ENCODE data around the gene MGA. TPM values are rescaled to one million over a fixed set of nuclear protein-coding genes. Genes with fewer than 3 reads are reported as not detected.

The MGA gene
- total RNA-seq, 1 donor from 2014 or later = 32.6 TPM

GRCh38 chr15:41798607-41799487 is 138.6 kb downstream of the MGA start:
- Histone ChIP-seq H4K20me1 (ENCODE audit: insufficient read depth, low read length) (peaks cover 36% of the 10 kb centered on the region), H3K9ac (ENCODE audit: low read length) (no peak overlapping the region), H3K4me1 (ENCODE audit: insufficient read depth, low read length) (peaks cover 18% of the 10 kb centered on the region), H3K79me2 (ENCODE audit: insufficient read depth, low read length) (peaks cover 32% of the 10 kb centered on the region), H3K4me3 (ENCODE audit: insufficient read depth, low read depth, low read length) (no peak overlapping the region), H3K36me3 (ENCODE audit: insufficient read depth, low read length) (peaks cover 4% of the 10 kb centered on the region), H3K27ac (ENCODE audit: low read depth, low read length) (no peak overlapping the region), H3K27me3 (ENCODE audit: insufficient read depth, low read length) (no peaks in the 10 kb centered on the region), H2AFZ (ENCODE audit: low read depth, low read length) (no peak overlapping the region), H3K4me2 (ENCODE audit: low read length) (no peak overlapping the region), H3K9me3 (ENCODE audit: insufficient read depth, low read depth, low read length) (no peaks in the 10 kb centered on the region)
- H3K4me1 Mint-ChIP-seq (ENCODE audit: low read depth, unreplicated experiment) = peaks cover 37% of the 10 kb centered on the region
- DNase-seq (ENCODE audit: low read depth) (no peak), FAIRE-seq (no peak)
- no peaks in the 10 kb centered on the region for H3K9me3 Mint-ChIP-seq (ENCODE audit: unreplicated experiment)
- H3K27me3 Mint-ChIP-seq (ENCODE audit: low read depth, unreplicated experiment) = no peaks in the 10 kb centered on the region
- peak overlapping the region; percentile 36 for H3K27ac Mint-ChIP-seq (ENCODE audit: unreplicated experiment)
- H3K4me3 Mint-ChIP-seq (ENCODE audit: unreplicated experiment) = no peak overlapping the region
- H3K36me3 Mint-ChIP-seq (ENCODE audit: low read depth, unreplicated experiment) = peaks cover 11% of the 10 kb centered on the region
- TF ChIP-seq EZH2 (IDR thresholded peaks at IDR 0.05; ENCODE audit: insufficient read depth, low read length) (no peak), CTCF (IDR thresholded peaks at IDR 0.05; ENCODE audit: insufficient read depth, low read depth, low read length) (no peak)

- no peak for FAIRE-seq
- Histone ChIP-seq H3K27ac (ENCODE audit: low read depth, low read length) (no peak overlapping the region), H3K27me3 (ENCODE audit: insufficient read depth, low read length) (no peaks in the 10 kb centered on the region), H3K9me3 (ENCODE audit: insufficient read depth, low read depth, low read length) (no peaks in the 10 kb centered on the region), H3K4me1 (ENCODE audit: insufficient read depth, low read length) (peaks cover 18% of the 10 kb centered on the region), H3K79me2 (ENCODE audit: insufficient read depth, low read length) (peaks cover 31% of the 10 kb centered on the region), H3K4me3 (ENCODE audit: insufficient read depth, low read depth, low read length) (no peak overlapping the region), H2AFZ (ENCODE audit: low read depth, low read length) (no peak overlapping the region), H3K36me3 (ENCODE audit: insufficient read depth, low read length) (peaks cover 4% of the 10 kb centered on the region), H4K20me1 (ENCODE audit: insufficient read depth, low read length) (peaks cover 36% of the 10 kb centered on the region), H3K9ac (ENCODE audit: low read length) (no peak overlapping the region), H3K4me2 (ENCODE audit: low read length) (no peak overlapping the region)
- TF ChIP-seq EZH2 (IDR thresholded peaks at IDR 0.05; ENCODE audit: insufficient read depth, low read length) = no peak
- TF ChIP-seq CTCF (IDR thresholded peaks at IDR 0.05; ENCODE audit: insufficient read depth, low read depth, low read length) = no peak
- DNase-seq (ENCODE audit: low read depth) = no peak
- H3K4me3 Mint-ChIP-seq (ENCODE audit: unreplicated experiment) = no peak overlapping the region
- no peaks in the 10 kb centered on the region for H3K27me3 Mint-ChIP-seq (ENCODE audit: low read depth, unreplicated experiment)
- peak overlapping the region; percentile 59 for H3K27ac Mint-ChIP-seq (ENCODE audit: unreplicated experiment)
- peaks cover 11% of the 10 kb centered on the region for H3K36me3 Mint-ChIP-seq (ENCODE audit: low read depth, unreplicated experiment)
- no peaks in the 10 kb centered on the region for H3K9me3 Mint-ChIP-seq (ENCODE audit: unreplicated experiment)
- H3K4me1 Mint-ChIP-seq (ENCODE audit: low read depth, unreplicated experiment) = peaks cover 33% of the 10 kb centered on the region
Observed at GRCh38 chr15:41799488-41799805, 139.2 kb downstream of the MGA start.

- H3K9ac ChIP-seq (ENCODE audit: low read length) = no peak overlapping the region
- no peak for FAIRE-seq
Observed at GRCh38 chr15:41801185-41801584, 141.0 kb downstream of the MGA start.

More at GRCh38 chr15:41801185-41801584, 141.0 kb downstream of the MGA start:
- TF ChIP-seq CTCF (IDR thresholded peaks at IDR 0.05; ENCODE audit: insufficient read depth, low read depth, low read length) (no peak), EZH2 (IDR thresholded peaks at IDR 0.05; ENCODE audit: insufficient read depth, low read length) (no peak)
- no peak for DNase-seq (ENCODE audit: low read depth)
- Mint-ChIP-seq H3K36me3 (ENCODE audit: low read depth, unreplicated experiment) (peaks cover 16% of the 10 kb centered on the region), H3K27ac (ENCODE audit: unreplicated experiment) (no peak overlapping the region), H3K4me1 (ENCODE audit: low read depth, unreplicated experiment) (peaks cover 31% of the 10 kb centered on the region), H3K27me3 (ENCODE audit: low read depth, unreplicated experiment) (no peaks in the 10 kb centered on the region), H3K9me3 (ENCODE audit: unreplicated experiment) (no peaks in the 10 kb centered on the region), H3K4me3 (ENCODE audit: unreplicated experiment) (no peak overlapping the region)
- Histone ChIP-seq H3K9me3 (ENCODE audit: insufficient read depth, low read depth, low read length) (no peaks in the 10 kb centered on the region), H3K4me2 (ENCODE audit: low read length) (no peak overlapping the region), H2AFZ (ENCODE audit: low read depth, low read length) (no peak overlapping the region), H3K27ac (ENCODE audit: low read depth, low read length) (no peak overlapping the region), H3K4me1 (ENCODE audit: insufficient read depth, low read length) (peaks cover 18% of the 10 kb centered on the region), H3K4me3 (ENCODE audit: insufficient read depth, low read depth, low read length) (no peak overlapping the region), H3K36me3 (ENCODE audit: insufficient read depth, low read length) (peaks cover 4% of the 10 kb centered on the region), H3K27me3 (ENCODE audit: insufficient read depth, low read length) (no peaks in the 10 kb centered on the region), H4K20me1 (ENCODE audit: insufficient read depth, low read length) (peaks cover 36% of the 10 kb centered on the region), H3K79me2 (ENCODE audit: insufficient read depth, low read length) (peaks cover 27% of the 10 kb centered on the region)

All from astrocyte (in vitro differentiated cells and primary cell).